WTC11 (cell line): ENCODE data around the gene NCBP3. TPM values are rescaled to one million over a fixed set of nuclear protein-coding genes. Genes with fewer than 3 reads are reported as not detected.

Experiments
- ATAC-seq: fragments of 200-7000 bp; cut with Tn5 transposase; 2 replicates; pipeline ENCODE4 v1.10.0; 2021; ENCODE audit warnings: mild to moderate bottlenecking, moderate library complexity
- CTCF ChIA-PET: fragments of 300-600 bp; sonication (Branson Sonifier 250); formaldehyde crosslinking; loops from one replicate; lab custom pipeline; 2021; ENCODE audit warnings: antibody characterized with exemption; lab: Charles Lee
- POLR2A ChIA-PET: fragments of 350-600 bp; sonication (Branson Sonifier 250); formaldehyde crosslinking; loops from one replicate; lab custom pipeline; 2021; ENCODE audit warnings: antibody characterized with exemption; lab: Charles Lee
- DNase-seq: peaks from one replicate; pipeline ENCODE4 v3.0.0; 2021; ENCODE audit warnings: low spot score
- H3K27ac Mint-ChIP-seq: 2 replicates; pipeline ENCODE4 v1.8.0; 2021; ENCODE audit warnings: mixed read lengths
- H3K27me3 Mint-ChIP-seq: 2 replicates; pipeline ENCODE4 v1.8.0; 2021; ENCODE audit warnings: low read depth, mild to moderate bottlenecking, moderate library complexity, mixed read lengths
- H3K36me3 Mint-ChIP-seq: 2 replicates; pipeline ENCODE4 v1.8.0; 2021; ENCODE audit warnings: mixed read lengths
- H3K4me1 Mint-ChIP-seq: 2 replicates; pipeline ENCODE4 v1.8.0; 2022; ENCODE audit warnings: mixed read lengths
- H3K4me3 Mint-ChIP-seq: 2 replicates; pipeline ENCODE4 v1.8.0; 2021; ENCODE audit warnings: mild to moderate bottlenecking, moderate library complexity, mixed read lengths
- H3K9me3 Mint-ChIP-seq: 2 replicates; pipeline ENCODE4 v1.8.0; 2021; ENCODE audit warnings: mixed read lengths
- ATF6 ChIP-seq: sonication (generic); formaldehyde crosslinking; IDR thresholded peaks from 2 replicates; pipeline ENCODE4 v1.8.1; 2023; ENCODE audit warnings: mild to moderate bottlenecking, missing genetic modification reagents
- CBFB ChIP-seq: sonication (generic); formaldehyde crosslinking; IDR thresholded peaks from 2 replicates; pipeline ENCODE4 v1.8.1; 2022; ENCODE audit warnings: mild to moderate bottlenecking, low read depth, missing genetic modification reagents
- E2F4 ChIP-seq: sonication (generic); formaldehyde crosslinking; IDR thresholded peaks from 2 replicates; pipeline ENCODE4 v1.8.1; 2022; ENCODE audit warnings: low read depth, mild to moderate bottlenecking, moderate library complexity, missing genetic modification reagents, borderline replicate concordance
- E2F5 ChIP-seq: sonication (generic); formaldehyde crosslinking; IDR thresholded peaks from 2 replicates; pipeline ENCODE4 v1.8.1; 2022; ENCODE audit warnings: mild to moderate bottlenecking, moderate library complexity, missing genetic modification reagents
- ERG ChIP-seq: fragments of 250-450 bp; sonication (Bioruptor Pico); IDR thresholded peaks from 2 replicates; pipeline ENCODE4 v1.8.0; 2021; ENCODE audit warnings: mild to moderate bottlenecking
- ESRRA ChIP-seq: sonication (generic); formaldehyde crosslinking; IDR thresholded peaks from 2 replicates; pipeline ENCODE4 v1.8.1; 2022; ENCODE audit warnings: mild to moderate bottlenecking, missing genetic modification reagents, borderline replicate concordance
- FOXP1 ChIP-seq: sonication (generic); formaldehyde crosslinking; IDR thresholded peaks from 2 replicates; pipeline ENCODE4 v1.8.0; 2022; ENCODE audit warnings: missing genetic modification reagents, mild to moderate bottlenecking, moderate library complexity, borderline replicate concordance
- GABPB1 ChIP-seq: sonication (generic); formaldehyde crosslinking; IDR thresholded peaks from 2 replicates; pipeline ENCODE4 v1.8.1; 2023; ENCODE audit warnings: mild to moderate bottlenecking, missing genetic modification reagents
- HMGA2 ChIP-seq: fragments of 250-450 bp; sonication (Bioruptor Pico); IDR thresholded peaks from 2 replicates; pipeline ENCODE4 v1.4.0; 2021; ENCODE audit warnings: mild to moderate bottlenecking, moderate library complexity
- IRF1 ChIP-seq: sonication (generic); formaldehyde crosslinking; IDR thresholded peaks from 2 replicates; pipeline ENCODE4 v1.8.0; 2023; ENCODE audit warnings: missing genetic modification reagents
- MAX ChIP-seq: sonication (generic); formaldehyde crosslinking; IDR thresholded peaks from 2 replicates; pipeline ENCODE4 v1.8.0; 2022; ENCODE audit warnings: mild to moderate bottlenecking, missing genetic modification reagents
- MXD4 ChIP-seq: fragments of 250-450 bp; sonication (Bioruptor Pico); IDR thresholded peaks from 2 replicates; pipeline ENCODE4 v1.8.0; 2021; ENCODE audit warnings: mild to moderate bottlenecking, moderate library complexity, borderline replicate concordance
- NR3C1 ChIP-seq: sonication (generic); formaldehyde crosslinking; conservative IDR thresholded peaks from 2 replicates; pipeline ENCODE4 v1.8.1; 2023; ENCODE audit warnings: low read depth, mild to moderate bottlenecking, missing genetic modification reagents
- RELA ChIP-seq: sonication (generic); formaldehyde crosslinking; IDR thresholded peaks from 2 replicates; pipeline ENCODE4 v1.8.1; 2022; ENCODE audit warnings: missing genetic modification reagents, mild to moderate bottlenecking, borderline replicate concordance
- TEAD1 ChIP-seq: sonication (generic); formaldehyde crosslinking; IDR thresholded peaks from 2 replicates; pipeline ENCODE4 v1.8.0; 2022; ENCODE audit warnings: mild to moderate bottlenecking, missing genetic modification reagents
- ZNF121 ChIP-seq: sonication (generic); formaldehyde crosslinking; IDR thresholded peaks from 2 replicates; pipeline ENCODE4 v1.8.0; 2023; ENCODE audit warnings: missing genetic modification reagents
- ZNF138 ChIP-seq: sonication (generic); formaldehyde crosslinking; conservative IDR thresholded peaks from 2 replicates; pipeline ENCODE4 v1.8.1; 2022; ENCODE audit warnings: mild to moderate bottlenecking, moderate library complexity, missing genetic modification reagents
- ZNF219 ChIP-seq: sonication (generic); formaldehyde crosslinking; IDR thresholded peaks from 2 replicates; pipeline ENCODE4 v1.8.0; 2023; ENCODE audit warnings: missing genetic modification reagents, mild to moderate bottlenecking, borderline replicate concordance
- ZNF396 ChIP-seq: fragments of 250-450 bp; sonication (Bioruptor Pico); IDR thresholded peaks from 2 replicates; pipeline ENCODE4 v1.8.0; 2021; ENCODE audit warnings: mild to moderate bottlenecking, moderate library complexity, borderline replicate concordance
- total RNA-seq: library from RNA; stranded (reverse); gene quantifications from 3 replicates; pipeline ENCODE4 v1.2.3, GENCODE V29; 2021

NCBP3 gene
- total RNA-seq, 1 experiment from 2014 or later = 48.7 TPM

GRCh38 chr17:3768769-3769168 lies 77.3 kb downstream of the NCBP3 start:
- Mint-ChIP-seq H3K36me3 (peaks cover 4% of the 10 kb centered on the region; the same call in 1 of the 2 replicates), H3K4me3 (no peak overlapping the region), H3K27me3 (no peaks in the 10 kb centered on the region; the same call in 1 of the 2 replicates), H3K9me3 (peaks cover 12% of the 10 kb centered on the region), H3K27ac (no peak overlapping the region), H3K4me1 (peaks cover 15% of the 10 kb centered on the region)
- ATAC-seq (no peak), DNase-seq (no peak)
- CTCF ChIA-PET = interaction anchor here (0.6 to 2.6 kb wide), 6 partner anchors 31 to 900 kb away, joined by 3 to 25 read pairs (median 3); partner anchors contain the start of gene NCBP3
- TF ChIP-seq ZNF396 (CRISPR knock-in tag) (no peak), MXD4 (CRISPR knock-in tag) (no peak), NR3C1 (CRISPR knock-in tag) (no peak), ZNF121 (CRISPR knock-in tag) (no peak), ZNF219 (CRISPR knock-in tag) (no peak), IRF1 (no peak), E2F4 (no peak), MAX (no peak), ERG (CRISPR knock-in tag) (no peak), RELA (no peak), ATF6 (CRISPR knock-in tag) (no peak)
- POLR2A ChIA-PET = no interaction called here

- CTCF ChIA-PET = interaction anchor here (0.8 to 2.6 kb wide), 4 partner anchors 31 to 146 kb away, joined by 3 to 25 read pairs (median 3); no protein-coding TSS in a partner anchor
- H3K9me3 Mint-ChIP-seq = peaks cover 12% of the 10 kb centered on the region
- H3K4me1 Mint-ChIP-seq = peaks cover 15% of the 10 kb centered on the region
- no peak overlapping the region for H3K4me3 Mint-ChIP-seq
- peaks cover 4% of the 10 kb centered on the region; the same call in 1 of the 2 replicates for H3K36me3 Mint-ChIP-seq
- TF ChIP-seq CBFB (CRISPR knock-in tag) = no peak
- no peak for TF ChIP-seq ESRRA (CRISPR knock-in tag)
- TF ChIP-seq GABPB1 (CRISPR knock-in tag) = no peak
- TF ChIP-seq TEAD1 = no peak
- no peak for TF ChIP-seq HMGA2 (CRISPR knock-in tag)
- TF ChIP-seq FOXP1 = no peak
- no peak for TF ChIP-seq ZNF138 (CRISPR knock-in tag)
- TF ChIP-seq E2F5 = no peak
- no peak for TF ChIP-seq E2F4
- no peaks in the 10 kb centered on the region for H3K27me3 Mint-ChIP-seq
- POLR2A ChIA-PET = no interaction called here
- ATAC-seq = no peak
- DNase-seq = no peak
- H3K27ac Mint-ChIP-seq = no peak overlapping the region
Measured at GRCh38 chr17:3768341-3768740, 77.7 kb downstream of the NCBP3 start.
